ENCODE data around the gene C1RL.

DNA sequence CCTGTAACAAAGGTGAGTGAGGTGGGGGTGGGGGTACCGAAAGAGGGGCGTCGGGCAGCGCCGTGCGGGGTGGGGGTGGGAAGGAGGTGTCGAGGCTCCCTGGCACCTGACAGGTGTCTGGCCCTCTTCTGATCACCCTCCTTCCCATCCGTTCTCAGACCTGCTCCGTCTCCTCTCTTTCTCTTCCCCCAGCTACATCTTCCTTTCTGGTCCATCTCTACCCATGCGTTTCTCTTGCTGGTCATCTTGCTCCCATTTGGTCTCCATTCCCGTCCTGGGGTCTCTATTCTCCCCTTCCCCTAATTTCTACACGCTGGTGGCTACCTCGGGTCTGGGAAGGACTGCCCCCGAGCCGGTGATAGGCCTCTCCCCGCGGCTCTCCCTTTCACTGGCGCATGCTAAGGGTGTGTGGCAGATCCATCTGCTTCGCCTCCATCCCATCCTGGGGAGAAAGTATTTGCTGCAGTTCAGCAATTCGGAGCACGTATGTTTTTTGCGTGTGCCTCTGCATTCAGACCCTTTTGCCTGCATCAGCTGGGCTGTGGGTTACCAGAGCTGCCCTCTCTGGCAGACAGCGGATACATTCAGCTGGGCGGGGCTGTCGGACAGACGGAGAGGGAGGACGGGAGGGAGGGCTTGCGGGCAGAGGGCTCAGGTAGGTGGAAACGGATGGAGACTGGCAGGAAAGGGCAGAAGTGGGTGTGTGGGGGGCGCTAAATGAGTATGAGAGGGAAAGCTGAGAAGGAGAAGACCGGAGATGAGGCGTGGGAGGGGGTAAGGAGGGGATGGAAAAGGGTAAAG lies 21.9 kb upstream of the C1RL start:
- TF ChIP-seq POLR2A (IDR thresholded peaks at IDR 0.05; ENCODE audit: borderline replicate concordance, extremely low read depth, insufficient read depth, insufficient read length) (no peak), RAD21 (IDR thresholded peaks at IDR 0.05; ENCODE audit: low read depth) (no peak), POLR2AphosphoS5 (IDR thresholded peaks at IDR 0.05; ENCODE audit: low read depth, low read length) (no peak), EZH2 (IDR thresholded peaks at IDR 0.05) (no peak), EZH2phosphoT487 (IDR thresholded peaks at IDR 0.05; ENCODE audit: borderline replicate concordance) (no peak), YY1 (IDR thresholded peaks at IDR 0.05; ENCODE audit: extremely low read depth, insufficient replicate concordance, low read depth, low read length) (no peak), EGR1 (IDR thresholded peaks at IDR 0.05; ENCODE audit: low read depth) (no peak), CEBPB (IDR thresholded peaks at IDR 0.05; ENCODE audit: low read depth) (no peak), ZNF274 (IDR thresholded peaks at IDR 0.05; ENCODE audit: low read depth, low read length) (no peak), SIN3A (IDR thresholded peaks at IDR 0.05; ENCODE audit: low read depth) (no peak)
- TF ChIP-seq, protein P1, sequence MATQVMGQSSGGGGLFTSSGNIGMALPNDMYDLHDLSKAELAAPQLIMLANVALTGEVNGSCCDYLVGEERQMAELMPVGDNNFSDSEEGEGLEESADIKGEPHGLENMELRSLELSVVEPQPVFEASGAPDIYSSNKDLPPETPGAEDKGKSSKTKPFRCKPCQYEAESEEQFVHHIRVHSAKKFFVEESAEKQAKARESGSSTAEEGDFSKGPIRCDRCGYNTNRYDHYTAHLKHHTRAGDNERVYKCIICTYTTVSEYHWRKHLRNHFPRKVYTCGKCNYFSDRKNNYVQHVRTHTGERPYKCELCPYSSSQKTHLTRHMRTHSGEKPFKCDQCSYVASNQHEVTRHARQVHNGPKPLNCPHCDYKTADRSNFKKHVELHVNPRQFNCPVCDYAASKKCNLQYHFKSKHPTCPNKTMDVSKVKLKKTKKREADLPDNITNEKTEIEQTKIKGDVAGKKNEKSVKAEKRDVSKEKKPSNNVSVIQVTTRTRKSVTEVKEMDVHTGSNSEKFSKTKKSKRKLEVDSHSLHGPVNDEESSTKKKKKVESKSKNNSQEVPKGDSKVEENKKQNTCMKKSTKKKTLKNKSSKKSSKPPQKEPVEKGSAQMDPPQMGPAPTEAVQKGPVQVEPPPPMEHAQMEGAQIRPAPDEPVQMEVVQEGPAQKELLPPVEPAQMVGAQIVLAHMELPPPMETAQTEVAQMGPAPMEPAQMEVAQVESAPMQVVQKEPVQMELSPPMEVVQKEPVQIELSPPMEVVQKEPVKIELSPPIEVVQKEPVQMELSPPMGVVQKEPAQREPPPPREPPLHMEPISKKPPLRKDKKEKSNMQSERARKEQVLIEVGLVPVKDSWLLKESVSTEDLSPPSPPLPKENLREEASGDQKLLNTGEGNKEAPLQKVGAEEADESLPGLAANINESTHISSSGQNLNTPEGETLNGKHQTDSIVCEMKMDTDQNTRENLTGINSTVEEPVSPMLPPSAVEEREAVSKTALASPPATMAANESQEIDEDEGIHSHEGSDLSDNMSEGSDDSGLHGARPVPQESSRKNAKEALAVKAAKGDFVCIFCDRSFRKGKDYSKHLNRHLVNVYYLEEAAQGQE (IDR thresholded peaks at IDR 0.05; ENCODE audit: low read depth): no peak
- TF ChIP-seq, protein P2, sequence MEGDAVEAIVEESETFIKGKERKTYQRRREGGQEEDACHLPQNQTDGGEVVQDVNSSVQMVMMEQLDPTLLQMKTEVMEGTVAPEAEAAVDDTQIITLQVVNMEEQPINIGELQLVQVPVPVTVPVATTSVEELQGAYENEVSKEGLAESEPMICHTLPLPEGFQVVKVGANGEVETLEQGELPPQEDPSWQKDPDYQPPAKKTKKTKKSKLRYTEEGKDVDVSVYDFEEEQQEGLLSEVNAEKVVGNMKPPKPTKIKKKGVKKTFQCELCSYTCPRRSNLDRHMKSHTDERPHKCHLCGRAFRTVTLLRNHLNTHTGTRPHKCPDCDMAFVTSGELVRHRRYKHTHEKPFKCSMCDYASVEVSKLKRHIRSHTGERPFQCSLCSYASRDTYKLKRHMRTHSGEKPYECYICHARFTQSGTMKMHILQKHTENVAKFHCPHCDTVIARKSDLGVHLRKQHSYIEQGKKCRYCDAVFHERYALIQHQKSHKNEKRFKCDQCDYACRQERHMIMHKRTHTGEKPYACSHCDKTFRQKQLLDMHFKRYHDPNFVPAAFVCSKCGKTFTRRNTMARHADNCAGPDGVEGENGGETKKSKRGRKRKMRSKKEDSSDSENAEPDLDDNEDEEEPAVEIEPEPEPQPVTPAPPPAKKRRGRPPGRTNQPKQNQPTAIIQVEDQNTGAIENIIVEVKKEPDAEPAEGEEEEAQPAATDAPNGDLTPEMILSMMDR (IDR thresholded peaks at IDR 0.05 in 2 of 3, conservative IDR thresholded peaks at IDR 0.05 in 1 of 3; ENCODE audit: borderline replicate concordance in 1 of 3, insufficient read depth in 1 of 3, low read depth in 2 of 3, low read length in 2 of 3): no peak
- TF ChIP-seq, protein P3, sequence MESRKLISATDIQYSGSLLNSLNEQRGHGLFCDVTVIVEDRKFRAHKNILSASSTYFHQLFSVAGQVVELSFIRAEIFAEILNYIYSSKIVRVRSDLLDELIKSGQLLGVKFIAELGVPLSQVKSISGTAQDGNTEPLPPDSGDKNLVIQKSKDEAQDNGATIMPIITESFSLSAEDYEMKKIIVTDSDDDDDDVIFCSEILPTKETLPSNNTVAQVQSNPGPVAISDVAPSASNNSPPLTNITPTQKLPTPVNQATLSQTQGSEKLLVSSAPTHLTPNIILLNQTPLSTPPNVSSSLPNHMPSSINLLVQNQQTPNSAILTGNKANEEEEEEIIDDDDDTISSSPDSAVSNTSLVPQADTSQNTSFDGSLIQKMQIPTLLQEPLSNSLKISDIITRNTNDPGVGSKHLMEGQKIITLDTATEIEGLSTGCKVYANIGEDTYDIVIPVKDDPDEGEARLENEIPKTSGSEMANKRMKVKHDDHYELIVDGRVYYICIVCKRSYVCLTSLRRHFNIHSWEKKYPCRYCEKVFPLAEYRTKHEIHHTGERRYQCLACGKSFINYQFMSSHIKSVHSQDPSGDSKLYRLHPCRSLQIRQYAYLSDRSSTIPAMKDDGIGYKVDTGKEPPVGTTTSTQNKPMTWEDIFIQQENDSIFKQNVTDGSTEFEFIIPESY (IDR thresholded peaks at IDR 0.05; ENCODE audit: extremely low read depth, insufficient replicate concordance, low read length): no peak
- TF ChIP-seq, protein P4, sequence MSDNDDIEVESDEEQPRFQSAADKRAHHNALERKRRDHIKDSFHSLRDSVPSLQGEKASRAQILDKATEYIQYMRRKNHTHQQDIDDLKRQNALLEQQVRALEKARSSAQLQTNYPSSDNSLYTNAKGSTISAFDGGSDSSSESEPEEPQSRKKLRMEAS (IDR thresholded peaks at IDR 0.05): no peak
